ENCODE results near the gene P2RY1. TPM values are rescaled to one million over a fixed set of nuclear protein-coding genes. Genes with fewer than 3 reads are reported as not detected.

The P2RY1 gene
- polyA plus RNA-seq, 1 donor (not counting 4 experiments of a cell fraction or from before 2014, with no cell fraction given), result 1.1 TPM

DNA sequence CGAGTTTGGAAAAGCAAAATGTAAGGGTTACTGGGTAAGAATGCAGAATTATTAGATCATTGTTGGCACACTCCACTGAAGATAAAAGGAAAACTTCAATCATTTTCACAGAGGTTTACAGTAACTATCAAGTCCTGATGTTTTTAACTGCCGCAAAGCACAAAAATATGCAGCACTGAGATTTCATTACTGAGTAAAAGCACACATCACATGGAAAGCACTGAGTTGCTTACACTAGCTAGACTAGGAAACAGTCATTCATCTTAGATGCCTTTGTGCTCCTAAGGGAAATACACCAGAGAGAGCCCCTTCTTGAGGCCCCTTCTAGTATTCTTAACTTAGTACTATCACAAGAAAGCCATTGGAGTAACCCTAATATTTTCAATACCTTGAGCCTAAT, 11.8 kb upstream of the P2RY1 start:
- dilution Hi-C loops (cut with MboI; ENCODE audit: extremely low pct_ligation_motif_present, low sequenced_read_pairs), result no loop called here
- no peak overlapping the region for H3K4me3 ChIP-seq (ENCODE audit: control insufficient read depth in 2 of 3, extremely low read depth in 1 of 3, insufficient read depth in 2 of 3, low read depth in 1 of 3, low read length in 3 of 3)
- H2AFZ ChIP-seq (ENCODE audit: control insufficient read depth, low read length), result no peak overlapping the region

DNA sequence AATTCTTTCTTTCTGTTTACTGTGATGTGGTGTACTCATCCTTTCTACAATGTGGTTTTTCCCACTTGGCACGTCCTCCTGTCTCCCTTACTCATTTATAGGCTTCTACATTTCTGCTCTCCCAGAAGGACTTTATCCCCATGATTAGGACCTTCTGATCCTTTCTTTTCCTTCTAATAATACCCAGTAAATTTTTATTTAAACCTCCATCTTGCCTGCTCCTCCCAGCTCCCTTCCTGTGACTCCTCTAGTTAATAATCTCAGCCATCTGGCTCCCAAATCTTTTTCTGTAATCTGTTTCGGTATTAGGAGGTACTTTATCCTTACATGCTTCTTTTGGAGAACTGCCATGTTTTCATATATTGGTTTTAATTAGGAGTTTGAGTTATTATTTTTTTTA, 11.2 kb upstream of the P2RY1 start:
- H3K9ac ChIP-seq (ENCODE audit: control insufficient read depth, extremely low read depth, insufficient read depth, low read length), result no peak overlapping the region
- H3K27me3 ChIP-seq (ENCODE audit: control insufficient read depth, extremely low read depth, insufficient read depth, low read length), result no peaks in the 10 kb centered on the region
- no peak overlapping the region for H3K4me3 ChIP-seq (ENCODE audit: control insufficient read depth in 2 of 3, extremely low read depth in 1 of 3, insufficient read depth in 2 of 3, low read depth in 1 of 3, low read length in 3 of 3)
- FAIRE-seq (no peak), DNase-seq (ENCODE audit: low read depth, low spot score) (no peak)
- no peak overlapping the region for H3K27ac ChIP-seq (ENCODE audit: control insufficient read depth, insufficient read depth, low read length)
- no peaks in the 10 kb centered on the region for H3K79me2 ChIP-seq (ENCODE audit: control insufficient read depth, insufficient read depth, low read length)
- H3K4me1 ChIP-seq (ENCODE audit: control insufficient read depth, extremely low read depth, insufficient read depth, low read length), result no peaks in the 10 kb centered on the region
- no peaks in the 10 kb centered on the region for H3K9me1 ChIP-seq (ENCODE audit: control insufficient read depth, extremely low read depth, insufficient read depth, low read length)
- H3K4me2 ChIP-seq (ENCODE audit: control insufficient read depth, extremely low read depth, insufficient read depth, low read depth, low read length), result no peak overlapping the region
- H2AFZ ChIP-seq (ENCODE audit: control insufficient read depth, low read length), result no peak overlapping the region
- no peaks in the 10 kb centered on the region for H3K36me3 ChIP-seq (ENCODE audit: control insufficient read depth in 2 of 2, extremely low read depth in 1 of 2, insufficient read depth in 2 of 2, low read length in 2 of 2)
- dilution Hi-C loops (cut with MboI; ENCODE audit: extremely low pct_ligation_motif_present, low sequenced_read_pairs), result no loop called here
- no peaks in the 10 kb centered on the region for H3K9me3 ChIP-seq (ENCODE audit: control insufficient read depth, low read depth, low read length)
- no peak for TF ChIP-seq EZH2 (IDR thresholded peaks at IDR 0.05; ENCODE audit: low read length)
- TF ChIP-seq, protein P1, sequence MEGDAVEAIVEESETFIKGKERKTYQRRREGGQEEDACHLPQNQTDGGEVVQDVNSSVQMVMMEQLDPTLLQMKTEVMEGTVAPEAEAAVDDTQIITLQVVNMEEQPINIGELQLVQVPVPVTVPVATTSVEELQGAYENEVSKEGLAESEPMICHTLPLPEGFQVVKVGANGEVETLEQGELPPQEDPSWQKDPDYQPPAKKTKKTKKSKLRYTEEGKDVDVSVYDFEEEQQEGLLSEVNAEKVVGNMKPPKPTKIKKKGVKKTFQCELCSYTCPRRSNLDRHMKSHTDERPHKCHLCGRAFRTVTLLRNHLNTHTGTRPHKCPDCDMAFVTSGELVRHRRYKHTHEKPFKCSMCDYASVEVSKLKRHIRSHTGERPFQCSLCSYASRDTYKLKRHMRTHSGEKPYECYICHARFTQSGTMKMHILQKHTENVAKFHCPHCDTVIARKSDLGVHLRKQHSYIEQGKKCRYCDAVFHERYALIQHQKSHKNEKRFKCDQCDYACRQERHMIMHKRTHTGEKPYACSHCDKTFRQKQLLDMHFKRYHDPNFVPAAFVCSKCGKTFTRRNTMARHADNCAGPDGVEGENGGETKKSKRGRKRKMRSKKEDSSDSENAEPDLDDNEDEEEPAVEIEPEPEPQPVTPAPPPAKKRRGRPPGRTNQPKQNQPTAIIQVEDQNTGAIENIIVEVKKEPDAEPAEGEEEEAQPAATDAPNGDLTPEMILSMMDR (optimal IDR thresholded peaks at IDR 0.05 in 1 of 3, IDR thresholded peaks at IDR 0.05 in 1 of 3, conservative IDR thresholded peaks at IDR 0.05 in 1 of 3; ENCODE audit: extremely low read depth in 1 of 3, insufficient read depth in 2 of 3, low read length in 3 of 3), result no peak
- H4K20me1 ChIP-seq (ENCODE audit: control insufficient read depth, extremely low read depth, insufficient read depth, low read length), result no peaks in the 10 kb centered on the region

More for the DNA sequence above, 11.8 kb upstream of the P2RY1 start:
- Histone ChIP-seq H3K9me1 (ENCODE audit: control insufficient read depth, extremely low read depth, insufficient read depth, low read length) (no peaks in the 10 kb centered on the region), H3K4me1 (ENCODE audit: control insufficient read depth, extremely low read depth, insufficient read depth, low read length) (no peaks in the 10 kb centered on the region), H3K36me3 (ENCODE audit: control insufficient read depth in 2 of 2, extremely low read depth in 1 of 2, insufficient read depth in 2 of 2, low read length in 2 of 2) (no peaks in the 10 kb centered on the region), H3K9ac (ENCODE audit: control insufficient read depth, extremely low read depth, insufficient read depth, low read length) (no peak overlapping the region), H3K4me2 (ENCODE audit: control insufficient read depth, extremely low read depth, insufficient read depth, low read depth, low read length) (no peak overlapping the region), H3K9me3 (ENCODE audit: control insufficient read depth, low read depth, low read length) (no peaks in the 10 kb centered on the region), H3K79me2 (ENCODE audit: control insufficient read depth, insufficient read depth, low read length) (no peaks in the 10 kb centered on the region), H4K20me1 (ENCODE audit: control insufficient read depth, extremely low read depth, insufficient read depth, low read length) (no peaks in the 10 kb centered on the region), H3K27ac (ENCODE audit: control insufficient read depth, insufficient read depth, low read length) (no peak overlapping the region), H3K27me3 (ENCODE audit: control insufficient read depth, extremely low read depth, insufficient read depth, low read length) (no peaks in the 10 kb centered on the region)
- FAIRE-seq (no peak), DNase-seq (ENCODE audit: low read depth, low spot score) (no peak)
- TF ChIP-seq, protein P1 (optimal IDR thresholded peaks at IDR 0.05 in 1 of 3, IDR thresholded peaks at IDR 0.05 in 1 of 3, conservative IDR thresholded peaks at IDR 0.05 in 1 of 3; ENCODE audit: extremely low read depth in 1 of 3, insufficient read depth in 2 of 3, low read length in 3 of 3), result no peak
- no peak for TF ChIP-seq EZH2 (IDR thresholded peaks at IDR 0.05; ENCODE audit: low read length)
